ENCODE measurements around the gene SLC27A2. TPM values are rescaled to one million over a fixed set of nuclear protein-coding genes. Genes with fewer than 3 reads are reported as not detected.

SLC27A2 gene
- total and polyA plus RNA-seq, 7 experiments from 2014 or later, result 0.17 to 28.2 (median 0.43) TPM

- POLR2A ChIA-PET, result no interaction called here
- intact Hi-C loops (cut with micrococcal nuclease), result no loop called here
Measured at GRCh38 chr15:50275091-50275490, 93.1 kb downstream of the SLC27A2 start.

GRCh38 chr15:50275908-50276307 is 93.9 kb downstream of the SLC27A2 start:
- Mint-ChIP-seq H3K27ac (no peak overlapping the region), H3K27me3 (no peaks in the 10 kb centered on the region), H3K9me3 (no peaks in the 10 kb centered on the region), H3K4me1 (peaks cover 0 to 4% (median 0%) of the 10 kb centered on the region in 7 donors), H3K4me3 (no peak overlapping the region), H3K36me3 (peaks cover 0 to 18% (median 5%) of the 10 kb centered on the region in 5 donors)
- H3K4me3 ChIP-seq (ENCODE audit: low read length), result no peak overlapping the region
- H3K27ac ChIP-seq (ENCODE audit: low read depth, low read length), result no peak overlapping the region
- intact Hi-C loops (cut with micrococcal nuclease), result no loop called here
- H3K9me3 ChIP-seq (ENCODE audit: control insufficient read depth in 2 of 3, low read length in 3 of 3), result no peaks in the 10 kb centered on the region
- H3K36me3 ChIP-seq (ENCODE audit: control insufficient read depth in 2 of 3, insufficient read depth in 3 of 3, low read length in 3 of 3), result no peaks in the 10 kb centered on the region
- no peaks in the 10 kb centered on the region for H3K27me3 ChIP-seq (ENCODE audit: control insufficient read depth in 2 of 2, insufficient read depth in 2 of 2, low read length in 2 of 2)
- ChIA-PET POLR2A (no interaction called here), CTCF (no interaction called here)
- ATAC-seq (no peak), DNase-seq (no peak)
- no peaks in the 10 kb centered on the region for H3K4me1 ChIP-seq (ENCODE audit: control insufficient read depth in 2 of 2, insufficient read depth in 2 of 2, low read length in 2 of 2)

More at GRCh38 chr15:50275091-50275490, 93.1 kb downstream of the SLC27A2 start:
- DNase-seq (no peak), ATAC-seq (no peak)
- no peak overlapping the region for H3K27ac ChIP-seq (ENCODE audit: low read depth, low read length)
- no peaks in the 10 kb centered on the region for H3K4me1 ChIP-seq (ENCODE audit: control insufficient read depth in 2 of 2, insufficient read depth in 2 of 2, low read length in 2 of 2)
- no peaks in the 10 kb centered on the region for H3K36me3 ChIP-seq (ENCODE audit: control insufficient read depth in 2 of 3, insufficient read depth in 3 of 3, low read length in 3 of 3)
- Mint-ChIP-seq H3K27ac (no peak overlapping the region), H3K9me3 (no peaks in the 10 kb centered on the region), H3K36me3 (peaks cover 0 to 18% (median 5%) of the 10 kb centered on the region in 5 donors), H3K4me3 (no peak overlapping the region), H3K4me1 (peaks cover 0 to 4% (median 0%) of the 10 kb centered on the region in 7 donors), H3K27me3 (no peaks in the 10 kb centered on the region)
- no peak overlapping the region for H3K4me3 ChIP-seq (ENCODE audit: low read length)
- H3K9me3 ChIP-seq (ENCODE audit: control insufficient read depth in 2 of 3, low read length in 3 of 3), result no peaks in the 10 kb centered on the region
- no peaks in the 10 kb centered on the region for H3K27me3 ChIP-seq (ENCODE audit: control insufficient read depth in 2 of 2, insufficient read depth in 2 of 2, low read length in 2 of 2)
- CTCF ChIA-PET, result no interaction called here

GRCh38 chr15:50277370-50277769 is 95.4 kb downstream of the SLC27A2 start:
- Mint-ChIP-seq H3K27ac (peak overlapping the region in 3 of 9 donors; percentile 18 to 50 (median 33)), H3K36me3 (peaks cover 0 to 18% (median 5%) of the 10 kb centered on the region in 5 donors), H3K4me1 (peaks cover 0 to 4% (median 0%) of the 10 kb centered on the region in 7 donors), H3K9me3 (no peaks in the 10 kb centered on the region), H3K4me3 (no peak overlapping the region), H3K27me3 (no peaks in the 10 kb centered on the region)
- no peak overlapping the region for H3K27ac ChIP-seq (ENCODE audit: low read depth, low read length)
- POLR2A ChIA-PET, result no interaction called here
- intact Hi-C loops (cut with micrococcal nuclease), result no loop called here
- no peaks in the 10 kb centered on the region for H3K27me3 ChIP-seq (ENCODE audit: control insufficient read depth in 2 of 2, insufficient read depth in 2 of 2, low read length in 2 of 2)
- no peak overlapping the region for H3K4me3 ChIP-seq (ENCODE audit: low read length)
- H3K9me3 ChIP-seq (ENCODE audit: control insufficient read depth in 2 of 3, low read length in 3 of 3), result no peaks in the 10 kb centered on the region
- no peaks in the 10 kb centered on the region for H3K36me3 ChIP-seq (ENCODE audit: control insufficient read depth in 2 of 3, insufficient read depth in 3 of 3, low read length in 3 of 3)
- CTCF ChIA-PET, result no interaction called here
- H3K4me1 ChIP-seq (ENCODE audit: control insufficient read depth in 2 of 2, insufficient read depth in 2 of 2, low read length in 2 of 2), result no peaks in the 10 kb centered on the region
- ATAC-seq (no peak), DNase-seq (no peak)

- Mint-ChIP-seq H3K9me3 (no peaks in the 10 kb centered on the region), H3K27ac (peak overlapping the region in 2 of 9 donors; percentile 43 to 56), H3K27me3 (no peaks in the 10 kb centered on the region), H3K36me3 (peaks cover 0 to 19% (median 5%) of the 10 kb centered on the region in 5 donors), H3K4me1 (peaks cover 0 to 4% (median 0%) of the 10 kb centered on the region in 7 donors), H3K4me3 (no peak overlapping the region)
- Histone ChIP-seq H3K27ac (ENCODE audit: low read depth, low read length) (no peak overlapping the region), H3K4me1 (ENCODE audit: control insufficient read depth in 2 of 2, insufficient read depth in 2 of 2, low read length in 2 of 2) (no peaks in the 10 kb centered on the region), H3K27me3 (ENCODE audit: control insufficient read depth in 2 of 2, insufficient read depth in 2 of 2, low read length in 2 of 2) (no peaks in the 10 kb centered on the region), H3K9me3 (ENCODE audit: control insufficient read depth in 2 of 3, low read length in 3 of 3) (no peaks in the 10 kb centered on the region), H3K4me3 (ENCODE audit: low read length) (no peak overlapping the region), H3K36me3 (ENCODE audit: control insufficient read depth in 2 of 3, insufficient read depth in 3 of 3, low read length in 3 of 3) (no peaks in the 10 kb centered on the region)
- ChIA-PET POLR2A (no interaction called here), CTCF (interaction anchor here (0.7 kb wide), 1 partner anchor 130 kb away, joined by 3 read pairs; no protein-coding TSS in a partner anchor)
- intact Hi-C loops (cut with micrococcal nuclease), result no loop called here
- DNase-seq (no peak), ATAC-seq (no peak)
Measured at GRCh38 chr15:50278496-50278895, 96.5 kb downstream of the SLC27A2 start.

GRCh38 chr15:50280271-50280670 is 98.3 kb downstream of the SLC27A2 start:
- no peak for DNase-seq
- Mint-ChIP-seq H3K36me3 (peaks cover 0 to 26% (median 9%) of the 10 kb centered on the region in 5 donors), H3K27ac (peak overlapping the region in 3 of 9 donors; percentile 9 to 73 (median 29)), H3K4me1 (peaks cover 0 to 4% (median 0%) of the 10 kb centered on the region in 7 donors), H3K27me3 (no peaks in the 10 kb centered on the region), H3K9me3 (no peaks in the 10 kb centered on the region), H3K4me3 (no peak overlapping the region)
- Histone ChIP-seq H3K4me3 (ENCODE audit: low read length) (no peak overlapping the region), H3K9me3 (ENCODE audit: control insufficient read depth in 2 of 3, low read length in 3 of 3) (no peaks in the 10 kb centered on the region), H3K4me1 (ENCODE audit: control insufficient read depth in 2 of 2, insufficient read depth in 2 of 2, low read length in 2 of 2) (no peaks in the 10 kb centered on the region), H3K27ac (ENCODE audit: low read depth, low read length) (no peak overlapping the region), H3K27me3 (ENCODE audit: control insufficient read depth in 2 of 2, insufficient read depth in 2 of 2, low read length in 2 of 2) (no peaks in the 10 kb centered on the region), H3K36me3 (ENCODE audit: control insufficient read depth in 2 of 3, insufficient read depth in 3 of 3, low read length in 3 of 3) (no peaks in the 10 kb centered on the region)
- no peak for ATAC-seq
- intact Hi-C loops (cut with micrococcal nuclease), result no loop called here
- POLR2A ChIA-PET, result no interaction called here
- CTCF ChIA-PET, result no interaction called here

- no peak overlapping the region for H3K27ac ChIP-seq (ENCODE audit: low read depth, low read length)
- peaks cover 0 to 4% (median 0%) of the 10 kb centered on the region in 7 donors for H3K4me1 Mint-ChIP-seq
- ChIA-PET CTCF (no interaction called here), POLR2A (no interaction called here)
- intact Hi-C loops (cut with micrococcal nuclease), result no loop called here
- no peak overlapping the region for H3K4me3 ChIP-seq (ENCODE audit: low read length)
- no peaks in the 10 kb centered on the region for H3K9me3 Mint-ChIP-seq
- H3K9me3 ChIP-seq (ENCODE audit: control insufficient read depth in 2 of 3, low read length in 3 of 3), result no peaks in the 10 kb centered on the region
- no peak for ATAC-seq
- no peaks in the 10 kb centered on the region for H3K27me3 Mint-ChIP-seq
- no peak overlapping the region for H3K4me3 Mint-ChIP-seq
- H3K4me1 ChIP-seq (ENCODE audit: control insufficient read depth in 2 of 2, insufficient read depth in 2 of 2, low read length in 2 of 2), result no peaks in the 10 kb centered on the region
- no peak overlapping the region for H3K27ac Mint-ChIP-seq
- peaks cover 0 to 26% (median 9%) of the 10 kb centered on the region in 5 donors for H3K36me3 Mint-ChIP-seq
- H3K36me3 ChIP-seq (ENCODE audit: control insufficient read depth in 2 of 3, insufficient read depth in 3 of 3, low read length in 3 of 3), result peaks cover 0 to 5% (median 0%) of the 10 kb centered on the region in 3 experiments
- DNase-seq, result no peak
- no peaks in the 10 kb centered on the region for H3K27me3 ChIP-seq (ENCODE audit: control insufficient read depth in 2 of 2, insufficient read depth in 2 of 2, low read length in 2 of 2)
Measured at GRCh38 chr15:50281427-50281826, 99.4 kb downstream of the SLC27A2 start.
